ACHN (cell line): ENCODE data around the gene CCDC142.
"Not testable (repeated sequence)": the region's sequence is repeated elsewhere in the genome, so short reads cannot be mapped to it uniquely, and the experiment has no call there.

Source experiments
- DNase-seq: peaks from one replicate; pipeline ENCODE4 v3.0.0-alpha.2; 2015
- in situ Hi-C: cut with HindIII; loops from 2 replicates; pipeline ENCODE4 v1.10.0; 2017; ENCODE audit warnings: low sequenced_read_pairs, low pct_ligation_motif_present, low pct_unique_long_range_greater_than_20kb

The CCDC142 gene

DNA sequence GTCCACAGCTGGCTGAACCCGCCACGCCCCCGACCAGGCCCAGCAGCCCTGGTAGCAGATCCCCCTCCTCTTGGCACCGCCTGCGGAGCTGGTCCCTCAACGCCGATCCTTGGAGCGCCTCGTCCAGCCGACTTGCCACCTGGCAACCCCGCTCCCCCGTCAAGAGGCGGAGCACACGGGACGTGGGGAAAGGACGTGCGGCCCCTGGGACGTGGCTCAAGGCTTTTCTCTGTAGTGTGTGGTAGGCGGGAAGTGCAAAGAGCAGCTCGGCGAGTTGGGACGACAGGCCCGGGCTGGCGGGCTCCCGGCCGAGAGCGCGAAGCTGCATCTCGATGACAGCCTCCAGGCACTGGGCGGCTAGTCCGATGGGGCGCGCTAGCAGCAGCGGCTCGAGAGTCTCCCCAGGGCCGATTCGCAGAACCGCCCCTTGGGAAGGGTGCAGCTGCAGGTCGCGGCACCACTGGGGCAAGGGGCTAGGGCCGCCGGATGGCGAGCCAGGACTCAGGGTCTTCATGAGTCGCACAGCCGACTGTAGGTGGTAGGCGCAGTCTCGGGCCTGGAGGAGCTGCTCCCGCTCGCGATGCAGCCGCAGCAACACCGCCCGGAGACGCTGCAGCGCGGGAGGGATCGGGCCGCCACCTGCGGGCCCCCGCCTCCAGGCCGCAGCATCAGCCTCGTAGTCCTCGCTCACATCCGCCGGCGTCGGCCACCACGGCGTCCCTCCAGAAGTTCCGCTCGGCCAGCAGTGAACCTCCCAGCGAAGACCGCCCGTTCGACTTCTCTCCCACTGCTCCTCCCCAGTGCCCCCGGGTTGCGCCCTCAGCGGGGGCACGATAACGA lies 617 bp downstream of the CCDC142 start:
- in situ Hi-C loops: no loop called here
- no peak for DNase-seq

DNA sequence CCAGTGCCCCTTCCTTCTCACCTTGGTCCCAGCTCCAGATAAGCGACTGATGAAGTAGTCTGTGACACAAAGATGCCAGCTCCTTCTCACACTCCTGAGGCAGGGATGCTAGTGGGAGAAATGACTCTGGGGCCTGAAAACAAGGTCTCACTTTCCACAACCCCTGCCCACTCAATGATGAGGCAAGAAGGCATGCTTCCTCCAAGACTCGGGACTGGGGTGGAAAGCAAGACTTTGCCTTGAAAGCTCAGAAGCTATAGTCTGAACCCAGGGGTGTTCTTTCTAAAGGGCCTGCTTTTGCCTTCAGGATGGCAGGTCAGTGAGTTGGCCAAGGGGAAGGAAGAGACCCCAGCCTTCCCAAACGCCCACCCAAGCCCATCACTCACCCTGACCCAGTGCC lies 1.4 kb downstream of the CCDC142 start:
- in situ Hi-C loops: no loop called here

DNA sequence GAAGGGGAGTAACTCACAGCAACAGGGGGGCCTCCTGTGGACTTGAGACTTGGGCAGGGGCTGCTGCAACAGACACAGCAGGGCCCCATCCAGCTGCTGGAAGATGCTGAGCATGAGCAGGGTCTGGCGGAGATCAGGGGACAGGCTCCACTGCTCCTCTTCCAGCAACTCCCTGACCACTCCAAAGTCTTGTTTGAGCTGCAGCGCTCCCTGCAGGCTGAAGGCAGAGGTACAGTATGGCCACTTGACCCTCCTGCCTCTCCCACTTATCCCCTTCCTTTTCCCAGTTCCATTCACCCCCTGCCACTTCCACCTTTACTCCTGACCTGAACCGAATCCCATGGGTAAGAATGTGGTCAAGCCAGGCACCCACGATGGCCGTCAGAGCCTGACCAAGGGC lies 7.9 kb downstream of the CCDC142 start:
- in situ Hi-C loops: no loop called here
- DNase-seq: no peak

More for the DNA sequence above, 1.4 kb downstream of the CCDC142 start:
- no peak for DNase-seq

DNA sequence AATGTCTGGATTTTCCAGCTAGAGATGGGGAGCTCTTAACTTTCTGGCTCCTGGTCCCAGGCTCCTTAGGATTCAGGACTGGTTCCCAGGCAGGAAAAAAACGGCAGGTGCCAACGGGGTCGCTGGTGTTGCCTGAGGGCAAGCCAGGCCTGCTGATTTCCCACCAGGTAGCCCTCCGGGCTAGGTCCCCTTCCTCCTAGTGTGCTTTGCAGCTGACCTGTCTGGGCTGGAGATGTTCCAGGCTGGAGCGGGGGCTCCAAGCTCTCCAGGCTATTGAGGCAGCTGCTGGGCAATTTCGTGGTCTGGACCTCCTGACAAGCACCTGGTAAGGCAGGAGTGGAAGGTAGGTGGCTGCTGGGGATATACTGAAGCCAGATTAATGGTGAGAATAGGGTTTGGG lies 8.3 kb downstream of the CCDC142 start:
- in situ Hi-C loops: no loop called here
- DNase-seq: no peak

DNA sequence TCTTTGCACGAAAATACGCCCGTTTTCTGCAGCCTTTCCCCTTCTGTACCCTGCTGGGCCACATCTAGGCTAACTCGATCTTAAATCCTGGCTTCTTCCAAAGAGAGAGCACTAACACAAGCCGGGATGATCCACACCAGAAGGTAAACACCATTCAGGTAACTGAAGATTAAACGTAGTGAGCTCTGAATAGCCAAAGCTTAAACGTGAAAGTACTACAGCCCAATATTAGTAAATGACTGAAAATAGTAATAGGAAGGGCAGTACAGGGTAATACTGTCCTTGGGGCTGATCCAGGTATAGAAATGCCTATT lies 9.9 kb downstream of the CCDC142 start:
- in situ Hi-C loops: no loop called here
- no peak for DNase-seq

DNA sequence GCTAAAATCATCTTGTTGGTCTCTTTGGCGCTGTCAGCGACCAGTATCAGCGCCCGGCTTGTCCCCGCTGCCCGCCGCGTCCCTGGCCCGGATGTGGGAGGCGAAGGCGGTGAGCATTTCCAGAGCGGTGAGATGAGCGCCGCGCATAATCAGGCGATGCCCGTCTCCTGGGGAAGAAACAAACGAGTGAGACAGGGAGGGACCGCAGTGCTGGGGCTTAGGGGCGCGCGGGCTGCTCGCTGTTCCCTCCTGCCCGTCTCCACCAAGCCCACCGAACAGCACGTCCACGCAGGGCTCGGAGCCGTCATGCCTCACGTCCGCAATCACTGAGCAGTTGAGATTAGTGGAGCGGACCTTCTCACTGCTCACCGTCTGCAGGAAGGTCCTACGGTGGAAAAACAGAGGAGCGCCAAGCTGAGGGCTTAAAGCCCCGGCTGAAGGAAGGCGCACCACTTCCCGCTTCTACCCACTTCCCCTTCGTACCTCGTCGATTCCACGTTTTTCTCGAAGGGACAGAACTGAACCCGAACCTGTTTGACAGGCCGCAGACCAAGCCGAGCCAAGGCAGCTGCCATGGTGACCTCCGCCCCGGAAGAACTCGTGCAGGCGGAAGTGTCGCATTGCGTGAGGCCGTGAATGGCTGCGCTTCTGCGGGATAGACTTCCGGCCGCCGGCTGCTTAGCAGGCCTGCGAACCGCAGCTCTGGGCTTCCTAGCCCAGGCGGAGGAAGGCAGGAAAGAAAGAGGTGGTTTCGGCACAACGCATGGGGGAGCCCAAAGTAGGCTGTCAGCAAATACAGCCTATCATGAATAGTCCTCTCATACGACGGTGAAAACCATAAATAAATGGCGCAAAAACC lies 10.5 kb downstream of the CCDC142 start, which contains the start of gene MRPL53:
Gene MRPL53 (minus strand): TSS at position 595 of the 859 bp plus-strand sequence. CDS start 20 bp downstream, at position 575.
- in situ Hi-C loops: no loop called here
- peak; percentile 96 for DNase-seq

DNA sequence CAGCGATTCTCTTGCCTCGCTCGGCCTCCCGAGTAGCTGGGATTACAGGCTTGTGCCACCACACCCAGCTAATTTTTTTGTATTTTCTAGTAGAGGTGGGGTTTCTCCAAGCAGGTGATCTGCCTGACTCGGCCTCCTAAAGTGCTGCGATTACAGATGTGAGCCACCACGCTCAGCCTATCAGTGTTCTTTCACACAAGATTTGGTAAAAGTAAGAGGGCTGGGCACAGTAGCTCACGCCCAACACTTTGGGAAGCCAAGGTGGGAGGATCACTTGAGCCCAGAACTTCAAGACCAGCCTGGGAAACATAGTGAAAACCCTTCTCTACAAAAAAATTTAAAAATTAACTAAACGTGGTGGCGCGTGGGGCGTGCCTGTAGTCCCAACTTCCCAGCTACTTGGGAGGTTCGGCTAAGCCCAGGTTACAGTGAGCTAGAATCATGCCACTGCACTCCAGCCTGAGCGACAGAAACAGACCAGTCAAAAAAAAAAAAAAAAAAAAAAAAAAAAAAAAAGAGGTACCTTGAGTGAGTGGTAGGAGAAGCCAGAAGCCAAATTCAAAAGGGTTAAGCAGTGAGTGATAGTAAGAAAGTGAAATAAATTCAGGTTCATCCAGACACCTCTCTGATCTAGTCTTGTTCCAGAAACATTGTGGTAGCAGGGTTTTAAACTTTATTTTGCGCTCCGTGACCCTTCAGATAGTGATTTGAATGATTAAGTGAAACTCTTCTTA lies 11.3 kb downstream of the CCDC142 start:
- peak; percentile 12 for DNase-seq
- in situ Hi-C loops: no loop called here

DNA sequence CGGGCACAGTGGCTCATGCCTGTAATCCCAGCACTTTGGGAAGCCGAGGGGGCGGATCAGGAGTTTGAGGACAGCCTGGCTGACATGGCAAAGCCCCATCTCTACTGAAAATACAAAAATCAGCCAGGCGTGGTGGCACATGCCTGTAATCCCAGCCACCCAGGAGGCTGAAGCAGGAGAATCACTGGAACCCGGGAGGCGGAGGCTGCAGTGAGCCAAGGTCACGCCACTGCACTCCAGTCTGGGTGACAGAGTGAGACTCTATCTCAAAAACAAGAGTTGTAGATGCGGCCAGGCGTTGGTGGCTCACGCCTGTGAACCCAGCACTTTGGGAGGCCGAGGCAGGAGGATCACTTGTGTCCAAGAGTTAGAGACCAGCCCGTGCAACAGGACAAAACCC lies 12.1 kb downstream of the CCDC142 start:
- DNase-seq, in situ Hi-C loops: not testable (repeated sequence)

DNA sequence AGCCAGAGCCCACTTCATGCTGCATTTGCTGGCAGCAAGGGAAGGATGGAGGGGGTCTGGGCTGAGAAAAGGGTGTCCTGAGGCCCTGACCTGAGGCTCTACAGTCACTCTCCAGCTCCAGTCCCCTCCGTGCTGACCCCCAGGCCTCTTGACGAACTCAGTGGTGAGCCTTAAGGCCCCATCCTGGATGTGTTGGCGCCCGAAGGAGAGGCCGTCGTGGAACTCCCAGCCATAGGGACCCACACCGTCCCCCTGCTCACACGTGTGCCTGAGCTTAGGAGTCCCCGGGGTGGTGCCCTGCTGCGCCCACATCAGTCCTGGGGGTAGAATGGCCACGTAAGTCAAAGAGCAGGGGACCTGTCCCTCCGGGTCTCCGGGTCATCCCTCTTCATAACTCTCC lies 18.4 kb downstream of the CCDC142 start:
- in situ Hi-C loops: no loop called here

DNA sequence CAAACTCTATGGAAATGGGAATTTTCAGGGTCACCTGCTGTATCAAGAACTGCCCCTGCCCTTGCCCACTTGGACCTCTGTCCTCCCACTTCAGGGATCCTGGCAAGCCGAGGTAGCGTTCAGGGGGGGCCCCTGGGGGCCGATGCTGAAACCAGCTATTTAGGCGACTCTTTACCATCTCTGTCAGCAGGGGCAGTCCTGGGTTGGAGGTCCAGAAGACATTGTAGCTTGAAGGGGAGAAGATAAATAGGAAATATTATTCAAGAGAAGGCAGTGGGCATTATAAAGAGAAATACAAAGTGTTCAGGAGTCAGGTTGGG lies 20.1 kb downstream of the CCDC142 start:
- no peak for DNase-seq
- in situ Hi-C loops: no loop called here

More for the DNA sequence above, 18.4 kb downstream of the CCDC142 start:
- no peak for DNase-seq

DNA sequence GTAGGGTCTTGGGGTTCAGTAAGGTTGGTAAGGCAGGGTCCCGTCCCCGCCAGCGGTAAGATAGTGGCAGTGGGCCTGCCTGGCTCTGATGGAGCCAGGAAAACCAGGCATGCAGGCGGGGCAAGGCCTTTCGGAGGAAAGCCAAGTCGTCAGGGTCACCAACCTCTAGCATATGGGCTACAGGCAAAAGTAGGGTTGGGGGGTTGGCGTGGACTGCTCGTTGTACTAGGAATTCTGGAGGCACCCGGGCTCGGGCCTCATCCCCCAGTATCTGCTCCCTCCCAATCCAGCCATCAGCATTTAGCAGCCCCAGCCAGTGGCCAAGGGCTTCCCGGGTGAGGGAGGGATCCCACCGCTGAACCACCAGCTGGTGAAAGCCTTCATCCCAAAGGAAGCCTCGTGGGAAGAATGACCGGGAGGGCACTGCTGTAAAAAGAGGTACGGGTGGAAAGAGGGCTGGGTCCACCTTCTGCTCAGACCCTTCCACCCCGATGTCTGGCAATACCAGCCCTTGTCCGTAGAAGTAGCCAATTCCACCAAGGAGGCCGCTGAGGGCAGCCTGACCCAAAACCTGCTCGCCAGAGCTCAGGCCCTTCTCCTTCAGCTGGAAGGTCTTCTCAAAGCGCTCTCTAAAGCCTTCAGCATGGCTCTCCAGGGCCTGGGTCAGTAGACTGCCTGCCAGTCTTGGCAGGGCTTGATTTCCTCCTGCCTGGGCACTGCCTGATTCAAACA lies 20.6 kb downstream of the CCDC142 start:
- in situ Hi-C loops: no loop called here

DNA sequence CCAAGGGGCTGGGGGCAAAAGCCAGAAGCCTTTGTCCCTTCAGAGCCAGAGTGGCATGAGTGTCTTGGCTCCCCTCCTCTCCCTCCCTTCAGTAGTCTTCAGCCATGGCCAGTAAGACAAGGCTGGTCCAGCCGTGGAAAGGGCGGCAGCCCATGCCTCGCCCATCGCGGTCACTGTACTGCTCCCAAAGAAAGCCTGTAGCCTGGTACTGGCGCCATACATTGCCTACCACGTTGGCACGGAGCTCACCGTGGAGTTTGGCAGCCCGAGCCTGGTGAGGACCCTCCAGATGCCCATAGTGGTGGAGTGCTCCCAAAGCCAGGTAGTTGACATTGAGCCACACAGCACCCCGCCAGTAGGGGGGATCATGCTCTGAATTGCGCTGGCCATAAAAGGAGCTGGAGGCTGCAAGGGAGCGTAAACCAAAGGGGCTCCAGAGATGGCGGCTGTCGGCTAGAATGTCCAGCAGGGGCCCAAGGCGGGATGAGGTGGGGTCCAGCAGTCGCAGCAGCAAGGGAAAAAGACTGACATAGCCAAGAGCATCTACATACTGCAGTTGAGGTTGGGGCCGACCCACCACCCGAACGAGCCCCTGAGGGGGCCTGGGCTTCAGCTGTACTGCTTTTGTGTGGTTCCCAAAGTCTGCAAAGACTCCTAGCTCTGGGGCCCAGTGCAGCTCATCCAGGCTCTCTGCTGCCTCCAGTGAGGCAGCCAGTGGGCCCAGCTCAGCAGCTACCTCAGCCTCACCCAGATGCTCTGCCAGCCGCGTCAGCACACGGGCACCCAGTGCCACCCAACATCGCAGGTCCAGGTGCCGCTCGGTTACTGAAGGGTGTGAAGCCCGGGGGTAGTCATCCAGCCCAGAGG lies 21.4 kb downstream of the CCDC142 start:
- in situ Hi-C loops: no loop called here
- no peak for DNase-seq

More for the DNA sequence above, 20.6 kb downstream of the CCDC142 start:
- no peak for DNase-seq

DNA sequence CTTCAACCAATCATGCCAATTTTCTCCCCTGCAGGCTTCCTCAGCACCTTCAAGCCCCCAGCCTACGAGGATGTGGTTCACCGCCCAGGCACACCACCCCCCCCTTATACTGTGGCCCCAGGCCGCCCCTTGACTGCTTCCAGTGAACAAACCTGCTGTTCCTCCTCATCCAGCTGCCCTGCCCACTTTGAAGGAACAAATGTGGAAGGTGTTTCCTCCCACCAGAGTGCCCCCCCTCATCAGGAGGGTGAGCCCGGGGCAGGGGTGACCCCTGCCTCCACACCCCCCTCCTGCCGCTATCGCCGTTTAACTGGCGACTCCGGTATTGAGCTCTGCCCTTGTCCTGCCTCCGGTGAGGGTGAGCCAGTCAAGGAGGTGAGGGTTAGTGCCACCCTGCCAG lies 22.6 kb downstream of the CCDC142 start:
- DNase-seq, in situ Hi-C loops: not testable (repeated sequence)

DNA sequence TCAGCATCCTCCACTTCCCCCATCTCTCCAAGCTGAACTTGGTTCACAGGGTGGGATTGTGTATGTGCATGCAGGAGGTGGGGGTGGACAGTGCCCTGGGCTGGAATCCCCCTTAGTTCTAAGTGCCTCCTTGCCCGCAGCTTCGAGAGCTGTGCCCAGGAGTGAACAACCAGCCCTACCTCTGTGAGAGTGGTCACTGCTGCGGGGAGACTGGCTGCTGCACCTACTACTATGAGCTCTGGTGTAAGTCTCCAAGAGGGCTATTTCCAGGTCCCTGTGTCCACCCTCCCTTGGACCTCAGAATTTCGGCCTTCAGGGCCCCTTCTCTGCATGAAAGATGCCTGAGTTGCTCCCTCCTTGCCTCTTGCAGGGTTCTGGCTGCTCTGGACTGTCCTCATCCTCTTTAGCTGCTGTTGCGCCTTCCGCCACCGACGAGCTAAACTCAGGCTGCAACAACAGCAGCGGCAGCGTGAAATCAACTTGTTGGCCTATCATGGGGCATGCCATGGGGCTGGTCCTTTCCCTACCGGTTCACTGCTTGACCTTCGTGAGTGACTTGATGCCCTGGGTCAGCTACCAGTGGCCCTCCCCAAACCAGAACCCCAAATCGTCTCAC lies 23.2 kb downstream of the CCDC142 start:
- in situ Hi-C loops, DNase-seq: not testable (repeated sequence)

DNA sequence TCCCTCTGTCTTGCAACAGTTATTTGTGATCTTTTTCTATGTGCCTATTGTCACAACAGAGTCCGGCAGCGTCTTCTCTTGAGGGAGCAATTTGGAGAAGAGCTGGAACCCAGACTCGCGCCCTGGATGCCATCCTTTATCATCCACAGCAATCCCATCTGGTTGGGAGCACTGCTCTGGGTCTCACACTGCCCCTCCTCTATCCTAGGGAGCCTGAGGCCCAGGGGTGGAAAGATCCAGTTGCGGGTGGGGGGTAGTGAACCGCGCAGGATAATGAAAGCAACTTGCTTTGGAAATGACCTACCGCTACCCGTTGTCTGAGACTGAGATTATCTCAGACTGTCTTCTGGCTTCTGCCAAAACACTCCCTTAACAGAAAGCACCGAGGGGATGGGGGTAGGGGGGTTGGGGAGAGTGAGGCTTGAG lies 23.8 kb downstream of the CCDC142 start:
- in situ Hi-C loops: no loop called here
- no peak for DNase-seq

DNA sequence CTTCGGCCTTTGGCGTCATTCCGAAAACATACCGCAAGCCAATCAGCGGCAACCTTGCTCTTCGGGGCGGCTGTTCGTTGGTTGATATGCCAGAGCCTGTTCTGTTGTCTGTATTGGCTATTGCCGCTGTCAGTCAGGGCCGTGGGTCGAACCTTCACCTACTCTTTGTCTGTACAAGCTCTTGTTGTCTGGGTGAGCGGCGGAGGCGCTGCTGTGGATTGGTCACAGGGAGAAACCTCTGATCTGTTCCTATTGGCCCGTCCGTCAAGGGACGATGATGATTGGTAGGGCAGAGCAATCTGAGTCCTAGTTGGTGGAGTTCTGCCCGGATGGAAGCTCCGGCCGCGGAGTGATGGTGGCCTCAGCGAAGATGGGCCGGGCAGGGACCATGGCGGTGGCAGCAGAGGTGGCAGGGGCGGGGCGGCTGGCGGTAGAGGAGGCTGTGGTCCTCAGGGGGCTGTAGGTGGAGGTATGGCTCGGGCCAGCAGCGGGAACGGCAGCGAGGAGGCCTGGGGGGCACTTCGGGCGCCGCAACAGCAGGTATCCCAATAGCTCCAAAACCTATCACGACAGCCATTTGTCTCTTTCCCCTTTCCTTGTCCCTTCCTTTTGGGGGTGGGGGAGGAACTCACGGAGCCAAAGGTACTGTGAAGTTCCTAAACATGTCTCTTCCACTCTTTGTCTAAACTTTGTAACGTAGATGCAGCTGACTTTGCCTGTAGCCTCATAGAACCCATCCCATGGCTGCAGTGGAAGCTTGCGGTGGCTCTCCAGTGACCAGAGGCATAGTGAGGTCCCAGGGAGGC lies 24.5 kb downstream of the CCDC142 start, which contains the start of gene WBP1:
Gene WBP1 (plus strand): TSS at position 307 of the 806 bp plus-strand sequence. CDS start 165 bp downstream, at position 472.
- DNase-seq: peak; percentile 100
- in situ Hi-C loops: no loop called here
